H1 (cell line): ENCODE results near the gene OR8B3. TPM values are rescaled to one million over a fixed set of nuclear protein-coding genes. Genes with fewer than 3 reads are reported as not detected.

Source experiments
- CTCF ChIA-PET: fragments of 300-600 bp; sonication (Branson Sonifier 250); formaldehyde crosslinking; loops from one replicate; lab custom pipeline; 2021; ENCODE audit not compliant: partially characterized antibody; lab: Charles Lee
- POLR2A ChIA-PET: fragments of 300-600 bp; sonication (Branson Sonifier 250); formaldehyde crosslinking; loops from one replicate; lab custom pipeline; 2021; ENCODE audit warnings: inconsistent platforms; ENCODE audit not compliant: partially characterized antibody; lab: Charles Lee
- DNase-seq, 2 experiments: peaks; one replicate each; pipeline versions ENCODE4 v3.0.0 to v3.0.0-alpha.2; 2010 to 2022; ENCODE audit warnings: low spot score in 2 of 2, low read depth in 1 of 2, mixed read lengths in 1 of 2
- FAIRE-seq: peaks from 2 replicates; lab custom pipeline; 2011; peaks lifted over from hg19 to GRCh38; lab: Jason Lieb, UNC
- H2AFZ ChIP-seq: 2 replicates; pipeline ENCODE4 v1.8.1; 2012; ENCODE audit warnings: low read length, inconsistent platforms
- H2AK5ac ChIP-seq: 2 replicates; pipeline ENCODE4 v1.6.1; 2013; ENCODE audit warnings: low read depth, low read length
- H2BK120ac ChIP-seq: replicated peaks from 2 replicates; pipeline ENCODE3; 2013; ENCODE audit warnings: low read depth, low read length, inconsistent platforms
- H2BK12ac ChIP-seq: 2 replicates; pipeline ENCODE4 v1.6.1; 2013; ENCODE audit warnings: low read depth, low read length
- H2BK15ac ChIP-seq: 2 replicates; pipeline ENCODE4 v1.6.1; 2013; ENCODE audit warnings: low read length
- H2BK20ac ChIP-seq: 2 replicates; pipeline ENCODE4 v1.6.1; 2013; ENCODE audit warnings: low read length
- H2BK5ac ChIP-seq: 2 replicates; pipeline ENCODE4 v1.6.1; 2013; ENCODE audit warnings: low read depth, low read length
- H3K14ac ChIP-seq: 2 replicates; pipeline ENCODE4 v1.6.1; 2013; ENCODE audit warnings: inconsistent platforms; ENCODE audit not compliant: insufficient read length
- H3K18ac ChIP-seq: 2 replicates; pipeline ENCODE4 v1.6.1; 2013; ENCODE audit warnings: low read length; ENCODE audit errors: extremely low read depth
- H3K23ac ChIP-seq: 2 replicates; pipeline ENCODE4 v1.6.1; 2013; ENCODE audit warnings: inconsistent platforms; ENCODE audit not compliant: insufficient read length
- H3K23me2 ChIP-seq: 2 replicates; pipeline ENCODE4 v1.6.1; 2013; ENCODE audit warnings: low read depth, low read length
- H3K27ac ChIP-seq: 2 replicates; pipeline ENCODE4 v1.6.1; 2011; ENCODE audit warnings: low read depth, low read length, inconsistent platforms
- H3K27me3 ChIP-seq, 4 experiments: replicated peaks in 1 of 4; 1 replicate in 1 of 4; 2 replicates in 3 of 4; pipeline versions ENCODE4 v1.6.1 to v1.8.1; 2011 to 2013; ENCODE audit warnings: low read length in 3 of 4, mild to moderate bottlenecking in 3 of 4, inconsistent platforms in 2 of 4, mixed read lengths in 2 of 4, moderate library complexity in 1 of 4; ENCODE audit not compliant: control insufficient read depth in 3 of 4, insufficient read depth in 3 of 4; ENCODE audit errors: extremely low read depth in 1 of 4
- H3K36me3 ChIP-seq, 4 experiments: 2 replicates each; pipeline versions ENCODE4 v1.6.1 to v1.8.1; 2011 to 2013; ENCODE audit warnings: mild to moderate bottlenecking in 4 of 4, low read length in 3 of 4, moderate library complexity in 2 of 4, control low read depth in 1 of 4, inconsistent platforms in 1 of 4; ENCODE audit not compliant: insufficient read depth in 4 of 4, control insufficient read depth in 2 of 4
- H3K4ac ChIP-seq: replicated peaks from 2 replicates; pipeline ENCODE3; 2013; ENCODE audit warnings: low read length, low read depth, mixed read lengths, inconsistent platforms; ENCODE audit not compliant: insufficient read length
- H3K4me1 ChIP-seq, 4 experiments: replicated peaks in 1 of 4; 1 replicate in 1 of 4; 2 replicates in 3 of 4; pipeline versions ENCODE4 v1.6.1 to v1.8.1; 2011 to 2013; ENCODE audit warnings: low read length in 3 of 4, inconsistent platforms in 2 of 4, mixed read lengths in 1 of 4; ENCODE audit not compliant: insufficient read depth in 4 of 4, control insufficient read depth in 3 of 4
- H3K4me2 ChIP-seq, 2 experiments: 2 replicates each; pipeline versions ENCODE4 v1.6.1 to v1.8.1; 2011 to 2013; ENCODE audit warnings: low read depth in 2 of 2, low read length in 2 of 2, control low read depth in 1 of 2, inconsistent platforms in 1 of 2, mild to moderate bottlenecking in 1 of 2; ENCODE audit not compliant: insufficient read depth in 1 of 2
- H3K4me3 ChIP-seq, 4 experiments: fragments of 200-600, 300-600 bp in 1 of 4; sonication (generic), shearing (Covaris generic), sonication (Bioruptor Twin) in 1 of 4; 2 replicates each; pipeline versions ENCODE4 v1.5.1 to v1.8.1; 2011 to 2016; ENCODE audit warnings: low read length in 4 of 4, low read depth in 3 of 4, control low read depth in 2 of 4, inconsistent platforms in 2 of 4, mild to moderate bottlenecking in 2 of 4, mixed read lengths in 1 of 4, moderate library complexity in 1 of 4; ENCODE audit not compliant: insufficient read depth in 2 of 4; ENCODE audit errors: extremely low read depth in 1 of 4
- H3K56ac ChIP-seq: replicated peaks from 2 replicates; pipeline ENCODE3; 2013; ENCODE audit warnings: low read depth, mild to moderate bottlenecking, mixed read lengths, low read length, inconsistent platforms; ENCODE audit not compliant: insufficient read length
- H3K79me1 ChIP-seq: 2 replicates; pipeline ENCODE4 v1.6.1; 2013; ENCODE audit warnings: low read depth, low read length, control low read depth
- H3K79me2 ChIP-seq, 2 experiments: 2 replicates each; pipeline versions ENCODE4 v1.6.1 to v1.8.1; 2012 to 2013; ENCODE audit warnings: low read length in 2 of 2, mild to moderate bottlenecking in 2 of 2, inconsistent platforms in 1 of 2; ENCODE audit not compliant: insufficient read depth in 2 of 2, control insufficient read depth in 1 of 2
- H3K9ac ChIP-seq, 4 experiments: replicated peaks in 1 of 4; 1 replicate in 1 of 4; 2 replicates in 3 of 4; pipeline versions ENCODE4 v1.6.1 to v1.8.1; 2011 to 2013; ENCODE audit warnings: low read depth in 3 of 4, low read length in 3 of 4, control low read depth in 2 of 4, mild to moderate bottlenecking in 2 of 4, moderate library complexity in 2 of 4, inconsistent platforms in 1 of 4; ENCODE audit errors: extremely low read depth in 1 of 4
- H3K9me3 ChIP-seq, 2 experiments: 2 replicates each; pipeline versions ENCODE4 v1.6.1 to v1.8.1; 2012 to 2013; ENCODE audit warnings: mild to moderate bottlenecking in 2 of 2, moderate library complexity in 2 of 2, control low read depth in 1 of 2, inconsistent platforms in 1 of 2, low read depth in 1 of 2, low read length in 1 of 2, mixed read lengths in 1 of 2; ENCODE audit not compliant: insufficient read depth in 2 of 2
- H4K20me1 ChIP-seq, 2 experiments: replicated peaks in 1 of 2; 2 replicates each; pipeline versions ENCODE3 to v1.8.1; 2011 to 2013; ENCODE audit warnings: inconsistent platforms in 2 of 2, low read length in 2 of 2, mild to moderate bottlenecking in 1 of 2; ENCODE audit not compliant: insufficient read depth in 2 of 2, control insufficient read depth in 1 of 2
- H4K5ac ChIP-seq: 2 replicates; pipeline ENCODE4 v1.6.1; 2013; ENCODE audit warnings: low read length, low read depth, mixed read lengths, inconsistent platforms; ENCODE audit not compliant: insufficient read length
- H4K8ac ChIP-seq: 2 replicates; pipeline ENCODE4 v1.8.0; 2013; ENCODE audit warnings: mild to moderate bottlenecking, moderate library complexity, low read length, inconsistent platforms; ENCODE audit not compliant: insufficient read depth; ENCODE audit errors: extremely low read depth
- H4K91ac ChIP-seq: replicated peaks from 2 replicates; pipeline ENCODE3; 2013; ENCODE audit warnings: low read length, mixed read lengths, inconsistent platforms; ENCODE audit not compliant: insufficient read length
- ASH2L ChIP-seq: fragments of 200-600, 300-600 bp; sonication (generic); IDR thresholded peaks from one replicate; pipeline ENCODE4 v1.7.1; 2017; ENCODE audit warnings: low read length
- CEBPB ChIP-seq: IDR thresholded peaks from 2 replicates; pipeline ENCODE4 v1.6.1; 2012; ENCODE audit warnings: low read depth, low read length
- CREB1 ChIP-seq: IDR thresholded peaks from 2 replicates; pipeline ENCODE4 v1.6.1; 2012; ENCODE audit warnings: inconsistent platforms
- CTBP2 ChIP-seq: IDR thresholded peaks from 2 replicates; pipeline ENCODE4 v1.7.0; 2011; ENCODE audit warnings: borderline replicate concordance, mild to moderate bottlenecking, moderate library complexity, mixed read lengths, low read length; ENCODE audit not compliant: insufficient read depth, insufficient read length
- EP300 ChIP-seq, 2 experiments: IDR thresholded peaks; 1 replicate in 1 of 2; 2 replicates in 1 of 2; pipeline ENCODE4 v1.6.1; 2011 to 2012; ENCODE audit warnings: low read depth in 2 of 2, low read length in 2 of 2, mild to moderate bottlenecking in 2 of 2, borderline replicate concordance in 1 of 2, inconsistent platforms in 1 of 2, moderate library complexity in 1 of 2
- GTF2F1 ChIP-seq: IDR thresholded peaks from 2 replicates; pipeline ENCODE4 v1.6.1; 2012; ENCODE audit warnings: low read depth, low read length, improper control_type of control experiment, borderline replicate concordance
- JUN ChIP-seq: IDR thresholded peaks from 2 replicates; pipeline ENCODE4 v1.6.1; 2011; ENCODE audit warnings: low read depth, mild to moderate bottlenecking, improper control_type of control experiment, low read length
- JUND ChIP-seq: IDR thresholded peaks from 2 replicates; pipeline ENCODE4 v1.6.1; 2011; ENCODE audit warnings: mild to moderate bottlenecking, improper control_type of control experiment, low read length
- KDM5A ChIP-seq: fragments of 200-600 bp; IDR thresholded peaks from 2 replicates; pipeline ENCODE4 v1.7.1; 2012; ENCODE audit warnings: mild to moderate bottlenecking, low read length, inconsistent platforms, mixed read lengths
- MAFK ChIP-seq: IDR thresholded peaks from 2 replicates; pipeline ENCODE4 v1.6.1; 2012; ENCODE audit warnings: low read depth, mild to moderate bottlenecking, improper control_type of control experiment, low read length
- PHF8 ChIP-seq: fragments of 200-600 bp; sonication (generic); conservative IDR thresholded peaks from 2 replicates; pipeline ENCODE4 v1.7.1; 2012; ENCODE audit warnings: low read depth, mild to moderate bottlenecking, inconsistent platforms, low read length, moderate library complexity
- POU5F1 ChIP-seq: IDR thresholded peaks from 2 replicates; pipeline ENCODE4 v1.6.1; 2011; ENCODE audit warnings: low read depth, mild to moderate bottlenecking, low read length, moderate library complexity
- RNF2 ChIP-seq: fragments of 200-900, 300-1000 bp; sonication (generic); IDR thresholded peaks from 2 replicates; pipeline ENCODE4 v1.7.1; 2016; ENCODE audit warnings: borderline replicate concordance, low read depth, mild to moderate bottlenecking, antibody characterized with exemption, low read length; ENCODE audit not compliant: poor library complexity, severe bottlenecking; ENCODE audit errors: missing control alignments
- SIX5 ChIP-seq: IDR thresholded peaks from 2 replicates; pipeline ENCODE4 v1.6.1; 2011; ENCODE audit warnings: mild to moderate bottlenecking, low read depth, low read length
- SP2 ChIP-seq: IDR thresholded peaks from 2 replicates; pipeline ENCODE4 v1.6.1; 2012; ENCODE audit warnings: mild to moderate bottlenecking, low read length, inconsistent platforms
- YY1 ChIP-seq: IDR thresholded peaks from 2 replicates; pipeline ENCODE4 v1.6.1; 2011; ENCODE audit warnings: low read depth, mild to moderate bottlenecking, low read length
- WGBS, 2 experiments: shearing (Covaris generic) in 1 of 2; methylation state at CpG; one replicate each; pipeline versions ENCODE4 v1.1.6 to v1.1.7; 2013 to 2015; ENCODE audit warnings: low lambda C conversion rate in 2 of 2, mixed read lengths in 2 of 2, inconsistent platforms in 1 of 2, low coverage in 1 of 2, missing lambda C conversion rate in 1 of 2; ENCODE audit not compliant: insufficient replicate concordance in 2 of 2, insufficient coverage in 1 of 2, insufficient read length in 1 of 2; ENCODE audit errors: extremely low coverage in 1 of 2, missing lambda C conversion rate in 1 of 2; 5-methylcytosine and 5-hydroxymethylcytosine counted together
- polyA plus RNA-seq, 7 experiments: library from polyadenylated mRNA; depleted of rRNA in 3 of 7; stranded (reverse) in 5 of 7; unstranded in 2 of 7; fragments of >200 nt in 5 of 7; fragments of 200-250 nt in 2 of 7; gene quantifications; 1 replicate in 5 of 7; 2 replicates in 1 of 7; 4 replicates in 1 of 7; pipeline versions ENCODE4 v1.2.1 to v1.2.3, GENCODE V29; 2011 to 2013; ENCODE audit warnings: missing spikeins in 2 of 7, mixed read lengths in 2 of 7
- total RNA-seq: library from RNA; stranded (reverse); fragmentation: NEBNext Ultra II Directional; extraction: Animal tissue kit (Norgen Biotek cat#: 25700); gene quantifications from 2 replicates; pipeline ENCODE4 v1.2.1, GENCODE V29; 2021

OR8B3 gene
- total and polyA plus RNA-seq, 2 of the 8 experiments (the other 6 are each of a cell fraction or from before 2014, with no cell fraction given) = not detected

- no peak overlapping the region for H2BK120ac ChIP-seq
- no peak overlapping the region for H3K56ac ChIP-seq
- H3K4me2 ChIP-seq = no peak overlapping the region
- H3K27me3 ChIP-seq = no peaks in the 10 kb centered on the region
- no peak overlapping the region for H3K27ac ChIP-seq
- H3K18ac ChIP-seq = no peak overlapping the region
- H3K79me1 ChIP-seq = no peaks in the 10 kb centered on the region
- TF ChIP-seq CTBP2 (no peak), MAFK (no peak), GTF2F1 (no peak), SIX5 (no peak), CEBPB (no peak), YY1 (no peak), PHF8 (no peak), JUN (no peak), KDM5A (no peak), ASH2L (no peak), RNF2 (no peak), EP300 (IDR thresholded peaks at IDR 0.05; ENCODE audit: borderline replicate concordance in 1 of 2, low read depth in 2 of 2, low read length in 2 of 2) (no peak), CREB1 (no peak), SP2 (no peak), JUND (no peak), POU5F1 (no peak)
- H3K4ac ChIP-seq = no peak overlapping the region
- no peak overlapping the region for H3K9ac ChIP-seq
- no peak overlapping the region for H2BK15ac ChIP-seq
- H2BK12ac ChIP-seq = no peak overlapping the region
- no peak overlapping the region for H2BK20ac ChIP-seq
- no peaks in the 10 kb centered on the region for H4K20me1 ChIP-seq
- no peak overlapping the region for H3K23ac ChIP-seq
- no peak overlapping the region for H4K8ac ChIP-seq
- no peak overlapping the region for H2AK5ac ChIP-seq
- no peak overlapping the region for H3K4me3 ChIP-seq
- no peak overlapping the region for H3K14ac ChIP-seq
- H3K36me3 ChIP-seq = no peaks in the 10 kb centered on the region
- H3K23me2 ChIP-seq = no peaks in the 10 kb centered on the region
- H2BK5ac ChIP-seq = no peak overlapping the region
- H4K5ac ChIP-seq = no peak overlapping the region
- no peak for FAIRE-seq
- DNase-seq = no peak
- H2AFZ ChIP-seq = no peak overlapping the region
- peaks cover 0 to 2% of the 10 kb centered on the region in 2 experiments; a peak in 1 of 4 replicates for H3K9me3 ChIP-seq
- ChIA-PET POLR2A (no interaction called here), CTCF (interaction anchor here (0.9 to 3.7 kb wide), 7 partner anchors 24 to 179 kb away, joined by 3 to 20 read pairs (median 4); no protein-coding TSS in a partner anchor)
- H4K91ac ChIP-seq = no peak overlapping the region
- 95% methylated on average over 4 of the region's 4 CpGs; no CpG with 5 or more reads in 1 of the 2 experiments for WGBS, 2 experiments
- no peaks in the 10 kb centered on the region for H3K79me2 ChIP-seq
- no peaks in the 10 kb centered on the region for H3K4me1 ChIP-seq
Measured at GRCh38 chr11:124440608-124441007, 41.8 kb upstream of the OR8B3 start.
